PC-3 (cell line): ENCODE measurements around the gene C10orf143.

Experiments used
- EZH2 ChIP-seq: fragments of 300-600 bp; sonication (generic); IDR thresholded peaks from one replicate; pipeline ENCODE4 v1.6.1; 2017; ENCODE audit warnings: antibody characterized with exemption, mild to moderate bottlenecking, low read length; ENCODE audit not compliant: unreplicated experiment
- TF ChIP-seq, protein P1 (sequence below): fragments of 300-600 bp; sonication (generic); conservative IDR thresholded peaks from 2 replicates; pipeline ENCODE4 v1.5.1; 2017; ENCODE audit warnings: antibody characterized with exemption, low read depth, mild to moderate bottlenecking, low read length

DNA sequence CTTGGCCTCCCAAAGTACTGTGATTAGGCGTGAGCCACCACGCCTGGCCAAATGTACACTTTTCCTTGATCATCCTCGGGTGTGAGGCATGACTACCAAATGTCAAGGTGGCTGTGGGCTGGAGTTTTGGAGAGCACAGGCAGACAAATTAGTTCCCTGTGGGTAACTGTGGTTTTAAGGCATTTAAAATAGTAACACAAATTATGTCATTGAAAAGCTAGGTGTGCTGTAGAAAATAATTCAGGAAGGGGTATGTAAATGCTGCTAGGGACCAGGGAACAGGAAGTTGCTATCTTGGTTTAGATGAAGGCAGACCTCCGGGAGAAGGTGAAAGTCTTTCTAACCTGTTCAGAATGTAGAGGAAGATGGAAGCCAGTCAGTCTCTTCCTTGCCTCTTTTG, 35.4 kb upstream of the C10orf143 start:
- TF ChIP-seq, protein P1, sequence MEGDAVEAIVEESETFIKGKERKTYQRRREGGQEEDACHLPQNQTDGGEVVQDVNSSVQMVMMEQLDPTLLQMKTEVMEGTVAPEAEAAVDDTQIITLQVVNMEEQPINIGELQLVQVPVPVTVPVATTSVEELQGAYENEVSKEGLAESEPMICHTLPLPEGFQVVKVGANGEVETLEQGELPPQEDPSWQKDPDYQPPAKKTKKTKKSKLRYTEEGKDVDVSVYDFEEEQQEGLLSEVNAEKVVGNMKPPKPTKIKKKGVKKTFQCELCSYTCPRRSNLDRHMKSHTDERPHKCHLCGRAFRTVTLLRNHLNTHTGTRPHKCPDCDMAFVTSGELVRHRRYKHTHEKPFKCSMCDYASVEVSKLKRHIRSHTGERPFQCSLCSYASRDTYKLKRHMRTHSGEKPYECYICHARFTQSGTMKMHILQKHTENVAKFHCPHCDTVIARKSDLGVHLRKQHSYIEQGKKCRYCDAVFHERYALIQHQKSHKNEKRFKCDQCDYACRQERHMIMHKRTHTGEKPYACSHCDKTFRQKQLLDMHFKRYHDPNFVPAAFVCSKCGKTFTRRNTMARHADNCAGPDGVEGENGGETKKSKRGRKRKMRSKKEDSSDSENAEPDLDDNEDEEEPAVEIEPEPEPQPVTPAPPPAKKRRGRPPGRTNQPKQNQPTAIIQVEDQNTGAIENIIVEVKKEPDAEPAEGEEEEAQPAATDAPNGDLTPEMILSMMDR: no peak
- no peak for TF ChIP-seq EZH2
